GM19372 (cell line): ENCODE results near the gene TEAD1.

Source experiments
- ATAC-seq: cut with Tn5 transposase; IDR thresholded peaks from one replicate; pipeline ENCODE4 v1.9.1; 2021; ENCODE audit warnings: mild to moderate bottlenecking, low read depth, moderate library complexity; ENCODE audit not compliant: unreplicated experiment

TEAD1 gene

DNA sequence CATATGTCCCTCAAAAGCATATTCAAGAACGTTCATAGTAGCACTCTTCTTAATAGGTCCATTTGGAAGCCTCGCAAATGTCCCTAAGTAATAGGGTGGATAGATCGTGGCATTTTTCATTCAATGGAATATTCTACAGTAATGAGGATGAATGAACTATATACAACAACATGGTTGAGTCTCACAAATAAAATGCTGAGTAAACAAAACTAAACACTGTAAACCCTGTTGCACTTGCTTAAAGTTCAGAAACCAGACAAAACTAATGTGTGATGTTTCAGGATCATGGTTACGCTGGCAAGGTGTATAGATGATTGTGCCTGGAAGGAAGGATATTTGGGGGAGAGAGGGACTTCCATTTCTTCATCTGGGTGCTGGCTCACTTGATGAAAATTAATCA, 244.4 kb downstream of the TEAD1 start:
- no peak for ATAC-seq

DNA sequence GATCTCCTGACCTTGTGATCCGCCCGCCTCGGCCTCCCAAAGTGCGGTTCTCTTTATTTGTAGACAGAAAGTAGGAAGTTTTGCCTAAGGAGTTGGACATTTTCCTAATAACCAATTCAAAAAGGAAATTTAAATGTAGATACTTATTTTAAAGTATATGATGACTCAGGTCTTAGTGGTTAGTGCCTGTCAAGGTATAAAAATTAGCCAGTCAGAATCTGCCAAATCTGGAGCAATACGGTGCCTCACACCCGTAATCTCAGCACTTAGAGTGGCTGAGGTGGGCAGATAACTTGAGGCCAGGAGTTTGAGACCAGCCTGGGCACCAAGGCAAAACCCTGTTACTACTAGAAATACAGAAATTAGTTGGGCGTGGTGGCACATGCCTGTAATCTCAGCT, 248.2 kb downstream of the TEAD1 start:
- ATAC-seq, result no peak

GRCh38 chr11:12922980-12923507, 248.8 kb downstream of the TEAD1 start:
- no peak for ATAC-seq

- ATAC-seq, result no peak
These were observed 250.4 kb downstream of the TEAD1 start for GRCh38 chr11:12924650-12925049.

GRCh38 chr11:12925520-12925919, 251.3 kb downstream of the TEAD1 start:
- no peak for ATAC-seq

GRCh38 chr11:12927221-12927620, 253.0 kb downstream of the TEAD1 start:
- no peak for ATAC-seq

- ATAC-seq, result no peak
These were observed 253.7 kb downstream of the TEAD1 start for GRCh38 chr11:12927886-12928285.

GRCh38 chr11:12930850-12931249, 256.6 kb downstream of the TEAD1 start:
- ATAC-seq, result no peak

- no peak for ATAC-seq
These were observed 258.3 kb downstream of the TEAD1 start for GRCh38 chr11:12932485-12932884.

- ATAC-seq, result no peak
These were observed 262.0 kb downstream of the TEAD1 start for GRCh38 chr11:12936200-12936599.

DNA sequence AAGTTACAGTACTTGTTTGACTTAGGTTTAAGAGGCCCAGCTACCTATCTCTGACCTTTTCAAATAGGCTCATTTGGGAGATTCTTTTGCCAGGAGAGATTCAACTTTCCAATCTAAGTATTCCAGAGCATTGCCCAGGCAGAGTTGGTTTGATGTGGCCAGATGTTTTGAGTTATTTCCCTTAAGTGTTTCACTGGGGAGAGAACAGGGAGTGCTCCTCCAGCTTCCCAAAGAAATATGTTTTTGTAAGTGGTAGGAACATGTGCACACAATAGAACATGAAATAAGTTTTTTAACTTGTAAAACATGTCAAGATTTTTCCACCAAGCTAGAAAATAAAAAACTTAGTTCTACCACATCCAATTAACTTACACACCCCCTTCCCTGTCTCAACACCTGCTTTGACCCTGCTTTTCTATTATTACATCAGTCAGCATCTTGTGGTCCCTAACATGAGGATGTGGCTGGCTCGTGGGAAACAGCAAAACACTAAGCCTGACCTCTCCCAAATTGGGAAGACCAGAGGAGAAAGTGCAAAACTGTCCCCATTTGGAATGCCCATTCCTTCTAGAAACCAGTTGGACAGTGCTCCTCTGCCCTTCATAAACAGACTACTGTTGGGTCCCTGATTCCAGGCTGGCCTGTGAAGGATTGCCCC, 264.5 kb downstream of the TEAD1 start:
- no peak for ATAC-seq

DNA sequence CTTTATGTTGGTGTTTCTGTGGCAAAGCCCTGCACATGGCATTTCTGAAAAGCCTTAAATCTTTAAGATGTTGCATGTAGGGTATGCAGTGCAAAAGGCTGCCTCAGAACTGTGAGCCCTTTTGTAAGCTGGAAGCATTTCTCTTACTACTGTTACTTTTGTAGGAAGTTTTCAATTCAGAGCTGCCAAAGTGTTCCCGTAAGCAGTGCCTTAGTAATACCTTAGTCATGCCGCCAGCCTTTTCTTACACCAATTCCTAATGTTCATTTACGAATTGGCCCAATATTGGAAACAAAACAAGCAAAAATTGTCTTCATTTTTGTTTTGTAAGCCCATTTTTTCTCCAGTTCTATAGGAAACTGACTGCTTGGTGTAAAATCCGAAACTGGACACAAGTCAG, 267.4 kb downstream of the TEAD1 start:
- ATAC-seq, result no peak

DNA sequence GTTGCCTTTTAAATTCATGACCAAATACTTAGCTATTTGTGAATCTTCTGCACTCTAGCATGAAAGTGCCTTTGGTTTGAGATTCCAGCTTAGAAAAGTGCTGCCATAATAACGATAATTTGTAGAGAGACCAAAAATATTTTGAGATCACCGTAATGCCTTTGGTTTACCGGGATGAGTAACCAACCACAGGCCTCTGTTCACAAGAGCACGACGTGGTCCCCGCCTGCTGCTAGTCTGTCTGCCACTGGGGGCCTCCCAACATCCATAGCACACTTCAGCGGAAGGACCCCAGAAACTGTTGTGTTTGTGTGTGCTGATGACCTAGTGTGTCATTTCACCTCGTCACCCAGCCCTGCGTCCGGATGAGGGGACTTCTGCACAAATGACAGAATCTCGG, 267.9 kb downstream of the TEAD1 start:
- ATAC-seq, result no peak

- ATAC-seq, result no peak
These were observed 269.1 kb downstream of the TEAD1 start for GRCh38 chr11:12943311-12943710.

DNA sequence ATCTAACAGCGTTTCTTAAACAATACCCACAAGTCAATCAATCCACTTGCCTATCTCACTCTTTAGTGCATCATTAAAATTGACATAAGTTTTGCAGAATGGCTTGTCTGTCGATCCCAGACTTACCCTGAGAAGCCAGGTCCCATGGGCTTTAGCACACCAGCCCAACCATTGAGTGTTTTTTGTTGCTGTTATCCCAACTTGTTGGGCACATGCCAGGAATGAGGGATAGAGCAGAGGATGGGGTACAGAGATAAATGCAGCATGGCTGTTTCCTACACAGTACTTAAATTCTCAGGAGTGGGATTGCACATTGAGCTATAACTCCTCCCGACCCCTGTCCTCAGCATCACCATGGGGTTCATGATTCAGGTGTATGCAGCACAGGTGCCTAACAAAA, 270.7 kb downstream of the TEAD1 start:
- ATAC-seq, result no peak

DNA sequence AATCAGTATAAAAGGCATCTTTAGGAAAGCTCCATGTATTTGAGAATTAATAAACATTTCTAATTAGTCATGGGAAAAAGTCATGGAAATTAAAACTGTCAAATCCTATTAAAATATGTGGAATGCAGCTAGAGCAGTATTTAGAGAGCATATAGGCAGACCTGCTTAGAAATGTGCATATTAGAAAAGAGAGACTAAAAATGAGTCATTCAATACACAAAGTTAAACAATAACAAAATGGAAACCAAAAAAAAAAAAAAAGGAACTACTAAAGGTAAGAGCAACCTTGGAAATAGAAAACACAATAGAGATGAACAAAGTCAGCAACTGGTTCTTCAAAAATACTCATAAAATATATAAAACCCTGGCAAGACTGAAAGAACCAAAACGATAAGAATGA, 275.2 kb downstream of the TEAD1 start:
- ATAC-seq, result no peak

- ATAC-seq, result no peak
These were observed 276.4 kb downstream of the TEAD1 start for GRCh38 chr11:12950670-12951069.

DNA sequence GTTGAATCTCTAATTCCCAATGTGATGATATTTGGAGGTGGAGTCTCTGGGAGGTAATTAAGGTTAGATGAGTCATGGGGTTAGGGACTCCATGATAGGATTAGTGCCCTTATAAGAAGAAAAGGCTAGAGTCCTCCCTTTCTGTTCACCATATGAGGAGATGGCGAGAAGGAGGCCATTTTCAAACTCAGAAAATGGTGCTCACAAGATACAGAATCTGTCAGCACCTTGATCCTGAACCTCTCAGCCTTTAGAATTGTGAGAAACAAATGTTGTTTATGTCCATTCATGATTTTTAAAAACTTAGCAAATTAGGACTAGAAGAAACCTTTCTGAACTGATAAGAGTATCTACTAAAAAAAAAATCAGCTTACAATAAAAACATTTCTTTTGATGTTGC, 277.2 kb downstream of the TEAD1 start:
- ATAC-seq, result no peak

GRCh38 chr11:12952094-12952493, 277.9 kb downstream of the TEAD1 start:
- no peak for ATAC-seq

GRCh38 chr11:12958986-12959385, 284.8 kb downstream of the TEAD1 start:
- no peak for ATAC-seq

- ATAC-seq, result no peak
These were observed 287.4 kb downstream of the TEAD1 start for GRCh38 chr11:12961615-12962014.

- no peak for ATAC-seq
These were observed 288.1 kb downstream of the TEAD1 start for GRCh38 chr11:12962306-12962705.

- ATAC-seq, result no peak
These were observed 288.8 kb downstream of the TEAD1 start for GRCh38 chr11:12963051-12963450.
